Neuron (in vitro differentiated cells): ENCODE data around the gene ESYT2.

Experiments
- H2AFZ ChIP-seq: one replicate; pipeline ENCODE4 v1.6.1; 2013; ENCODE audit warnings: low read depth, mild to moderate bottlenecking, inconsistent platforms, low read length, moderate library complexity
- H3K27me3 ChIP-seq: one replicate; pipeline ENCODE4 v1.6.1; 2013; ENCODE audit warnings: low read length; ENCODE audit not compliant: insufficient read depth
- H3K36me3 ChIP-seq: one replicate; pipeline ENCODE4 v1.6.1; 2013; ENCODE audit warnings: low read length; ENCODE audit not compliant: insufficient read depth
- H3K4me1 ChIP-seq: one replicate; pipeline ENCODE4 v1.6.1; 2013; ENCODE audit warnings: low read length; ENCODE audit not compliant: insufficient read depth
- H3K4me3 ChIP-seq: 2 replicates; pipeline ENCODE4 v1.5.1; 2013; ENCODE audit warnings: mild to moderate bottlenecking, low read length, moderate library complexity
- H3K9me3 ChIP-seq: one replicate; pipeline ENCODE4 v1.6.1; 2013; ENCODE audit warnings: low read length

The ESYT2 gene

GRCh38 chr7:158759749-158760444, 69.4 kb downstream of the ESYT2 start:
- no peaks in the 10 kb centered on the region for H3K27me3 ChIP-seq
- peaks cover 19% of the 10 kb centered on the region for H3K36me3 ChIP-seq
- no peak overlapping the region for H2AFZ ChIP-seq
- H3K4me1 ChIP-seq: no peaks in the 10 kb centered on the region
- no peak overlapping the region for H3K4me3 ChIP-seq
- H3K9me3 ChIP-seq: no peaks in the 10 kb centered on the region

- no peaks in the 10 kb centered on the region for H3K9me3 ChIP-seq
- no peak overlapping the region for H3K4me3 ChIP-seq
- H3K4me1 ChIP-seq: no peaks in the 10 kb centered on the region
- H2AFZ ChIP-seq: no peak overlapping the region
- H3K36me3 ChIP-seq: peaks cover 20% of the 10 kb centered on the region
- no peaks in the 10 kb centered on the region for H3K27me3 ChIP-seq
These were observed 70.1 kb downstream of the ESYT2 start for GRCh38 chr7:158759245-158759614.

GRCh38 chr7:158758586-158759244, 70.6 kb downstream of the ESYT2 start:
- Histone ChIP-seq H3K4me1 (no peaks in the 10 kb centered on the region), H3K36me3 (peaks cover 20% of the 10 kb centered on the region), H3K9me3 (no peaks in the 10 kb centered on the region), H2AFZ (no peak overlapping the region), H3K27me3 (no peaks in the 10 kb centered on the region), H3K4me3 (no peak overlapping the region)

- Histone ChIP-seq H3K9me3 (no peaks in the 10 kb centered on the region), H3K4me3 (no peak overlapping the region), H2AFZ (no peak overlapping the region), H3K4me1 (no peaks in the 10 kb centered on the region), H3K36me3 (peaks cover 20% of the 10 kb centered on the region), H3K27me3 (no peaks in the 10 kb centered on the region)
These were observed 71.8 kb downstream of the ESYT2 start for GRCh38 chr7:158757404-158757989.

- Histone ChIP-seq H3K4me3 (no peak overlapping the region), H2AFZ (no peak overlapping the region), H3K9me3 (no peaks in the 10 kb centered on the region), H3K36me3 (peaks cover 17% of the 10 kb centered on the region), H3K27me3 (no peaks in the 10 kb centered on the region), H3K4me1 (no peaks in the 10 kb centered on the region)
These were observed 74.4 kb downstream of the ESYT2 start for GRCh38 chr7:158754746-158755444.

- peaks cover 10% of the 10 kb centered on the region for H3K36me3 ChIP-seq
- H3K9me3 ChIP-seq: no peaks in the 10 kb centered on the region
- no peaks in the 10 kb centered on the region for H3K4me1 ChIP-seq
- H2AFZ ChIP-seq: no peak overlapping the region
- H3K4me3 ChIP-seq: no peak overlapping the region
- H3K27me3 ChIP-seq: no peaks in the 10 kb centered on the region
These were observed 75.4 kb downstream of the ESYT2 start for GRCh38 chr7:158753900-158754299.

GRCh38 chr7:158751751-158752150, 77.6 kb downstream of the ESYT2 start:
- no peak overlapping the region for H3K4me3 ChIP-seq
- H3K36me3 ChIP-seq: peaks cover 10% of the 10 kb centered on the region
- H3K27me3 ChIP-seq: no peaks in the 10 kb centered on the region
- no peaks in the 10 kb centered on the region for H3K4me1 ChIP-seq
- no peaks in the 10 kb centered on the region for H3K9me3 ChIP-seq
- no peak overlapping the region for H2AFZ ChIP-seq

GRCh38 chr7:158751199-158751598, 78.1 kb downstream of the ESYT2 start:
- Histone ChIP-seq H3K9me3 (no peaks in the 10 kb centered on the region), H3K4me1 (no peaks in the 10 kb centered on the region), H3K27me3 (no peaks in the 10 kb centered on the region), H3K36me3 (peaks cover 10% of the 10 kb centered on the region), H3K4me3 (no peak overlapping the region), H2AFZ (no peak overlapping the region)

GRCh38 chr7:158750702-158751101, 78.6 kb downstream of the ESYT2 start:
- Histone ChIP-seq H2AFZ (no peak overlapping the region), H3K4me3 (no peak overlapping the region), H3K9me3 (no peaks in the 10 kb centered on the region), H3K4me1 (no peaks in the 10 kb centered on the region), H3K36me3 (peaks cover 10% of the 10 kb centered on the region), H3K27me3 (no peaks in the 10 kb centered on the region)

- no peaks in the 10 kb centered on the region for H3K4me1 ChIP-seq
- no peaks in the 10 kb centered on the region for H3K9me3 ChIP-seq
- H3K4me3 ChIP-seq: no peak overlapping the region
- no peak overlapping the region for H2AFZ ChIP-seq
- H3K27me3 ChIP-seq: no peaks in the 10 kb centered on the region
- peaks cover 8% of the 10 kb centered on the region for H3K36me3 ChIP-seq
These were observed 79.9 kb downstream of the ESYT2 start for GRCh38 chr7:158749396-158749795.

- Histone ChIP-seq H3K27me3 (no peaks in the 10 kb centered on the region), H3K4me1 (no peaks in the 10 kb centered on the region), H3K36me3 (peaks cover 11% of the 10 kb centered on the region), H2AFZ (no peak overlapping the region), H3K9me3 (no peaks in the 10 kb centered on the region), H3K4me3 (no peak overlapping the region)
These were observed 81.0 kb downstream of the ESYT2 start for GRCh38 chr7:158748335-158748734.

- H3K36me3 ChIP-seq: peaks cover 16% of the 10 kb centered on the region
- no peak overlapping the region for H2AFZ ChIP-seq
- no peaks in the 10 kb centered on the region for H3K9me3 ChIP-seq
- no peaks in the 10 kb centered on the region for H3K4me1 ChIP-seq
- no peak overlapping the region for H3K4me3 ChIP-seq
- H3K27me3 ChIP-seq: no peaks in the 10 kb centered on the region
These were observed 81.9 kb downstream of the ESYT2 start for GRCh38 chr7:158747408-158747807.

GRCh38 chr7:158746957-158747356, 82.4 kb downstream of the ESYT2 start:
- Histone ChIP-seq H2AFZ (no peak overlapping the region), H3K4me1 (no peaks in the 10 kb centered on the region), H3K9me3 (no peaks in the 10 kb centered on the region), H3K36me3 (peaks cover 20% of the 10 kb centered on the region), H3K4me3 (no peak overlapping the region), H3K27me3 (no peaks in the 10 kb centered on the region)
